NOMO-1 treated with DMSO at 0.1 percent for 48 hours (cell line): Measurements from ENCODE around the gene KRT73.

Experiments used
- DNase-seq: peaks from one replicate; lab custom pipeline; 2025; ENCODE audit not compliant: unreplicated experiment; lab: John Stamatoyannopoulos, UW

Gene KRT73

DNA sequence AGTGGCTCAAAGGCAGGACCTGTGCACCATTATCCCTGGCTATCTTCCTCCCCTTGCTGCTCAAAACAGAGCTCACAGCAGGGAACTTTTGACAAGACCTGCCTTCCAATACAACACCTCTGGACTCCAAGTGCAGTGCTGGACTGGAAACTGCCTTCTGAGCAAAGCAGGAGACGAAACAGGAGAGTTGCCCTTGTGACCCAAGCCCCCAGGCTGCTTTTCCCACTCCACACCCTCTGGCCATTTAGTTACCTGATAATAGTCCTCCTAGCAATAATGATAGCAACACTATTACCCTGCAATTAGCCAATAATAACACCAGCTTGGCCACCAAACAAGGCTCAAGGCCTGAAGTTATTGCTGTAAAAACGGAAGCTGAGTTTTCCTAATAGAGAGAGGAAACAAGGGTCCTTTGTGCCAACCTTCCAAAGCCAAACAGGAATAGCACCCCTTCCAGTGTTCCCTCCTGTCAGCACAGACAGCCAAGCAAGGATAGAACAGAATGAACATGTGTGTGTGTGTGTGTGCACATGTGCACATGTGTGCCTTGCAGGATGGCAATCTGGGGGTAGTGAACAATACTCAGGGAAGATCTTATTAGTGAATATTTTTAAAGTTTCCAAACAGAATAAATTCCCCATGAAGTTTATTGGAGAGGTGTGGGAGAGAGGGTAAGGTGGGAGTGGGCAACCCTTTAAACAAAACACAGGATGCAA lies 9.2 kb upstream of the KRT73 start:
- no peak for DNase-seq

DNA sequence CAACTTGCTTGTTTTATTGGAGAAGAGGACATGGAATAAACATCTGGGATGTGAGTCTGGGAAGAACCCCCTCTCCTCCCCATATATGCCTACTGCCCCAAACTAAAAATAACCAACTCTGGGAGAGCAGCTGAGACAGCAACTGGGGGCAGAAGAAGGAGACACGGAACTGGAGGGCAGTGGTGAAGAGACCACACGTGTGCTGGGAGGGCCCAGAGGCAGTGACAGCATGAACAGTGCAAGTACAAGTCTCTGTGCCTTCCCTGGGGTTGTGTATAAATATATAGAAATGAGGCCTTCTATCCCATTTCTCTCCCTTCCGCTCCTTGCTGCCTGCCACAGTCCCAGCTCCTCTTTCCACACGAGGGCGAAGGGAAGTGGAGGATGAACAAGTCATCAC lies 4.0 kb upstream of the KRT73 start:
- DNase-seq, result no peak

DNA sequence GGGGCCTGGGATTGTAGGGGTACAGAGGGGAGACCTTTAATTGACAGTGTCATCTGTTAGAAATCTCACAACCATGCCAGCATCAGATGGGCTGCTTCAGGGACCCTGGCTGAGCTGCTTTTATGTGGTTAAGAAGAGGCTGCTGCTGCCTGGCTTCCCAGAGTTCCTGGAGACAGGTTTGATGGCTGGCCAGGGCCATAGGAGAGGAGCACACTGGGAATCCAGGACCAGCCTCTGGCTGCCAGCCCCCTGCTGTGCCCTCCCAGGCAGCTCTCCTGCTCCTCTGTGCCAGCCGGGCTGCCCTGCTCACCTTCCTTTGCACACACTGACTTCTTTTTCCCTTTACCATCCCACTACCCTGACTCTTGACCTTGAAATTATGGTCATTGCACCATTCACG lies 507 bp upstream of the KRT73 start:
- DNase-seq, result no peak

DNA sequence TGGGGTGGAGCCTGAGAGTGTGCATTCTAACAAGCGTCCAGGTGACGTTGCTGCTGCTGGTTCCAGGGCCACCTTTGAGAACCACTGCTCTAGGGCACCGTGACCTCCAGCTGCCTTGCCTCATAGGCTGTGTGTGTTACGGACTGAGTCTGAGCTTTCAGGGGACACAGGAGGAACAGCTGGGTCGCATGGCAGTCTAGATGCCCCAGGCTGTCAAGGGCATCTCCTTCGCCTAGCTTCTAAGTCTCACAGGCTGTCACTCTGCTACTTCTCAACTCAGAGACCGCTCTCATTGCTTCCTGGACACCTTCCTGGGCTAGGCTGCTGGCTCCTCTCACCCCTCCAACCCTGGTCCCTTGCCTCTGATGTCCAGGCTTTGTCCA lies 965 bp downstream of the KRT73 start:
- DNase-seq, result no peak

DNA sequence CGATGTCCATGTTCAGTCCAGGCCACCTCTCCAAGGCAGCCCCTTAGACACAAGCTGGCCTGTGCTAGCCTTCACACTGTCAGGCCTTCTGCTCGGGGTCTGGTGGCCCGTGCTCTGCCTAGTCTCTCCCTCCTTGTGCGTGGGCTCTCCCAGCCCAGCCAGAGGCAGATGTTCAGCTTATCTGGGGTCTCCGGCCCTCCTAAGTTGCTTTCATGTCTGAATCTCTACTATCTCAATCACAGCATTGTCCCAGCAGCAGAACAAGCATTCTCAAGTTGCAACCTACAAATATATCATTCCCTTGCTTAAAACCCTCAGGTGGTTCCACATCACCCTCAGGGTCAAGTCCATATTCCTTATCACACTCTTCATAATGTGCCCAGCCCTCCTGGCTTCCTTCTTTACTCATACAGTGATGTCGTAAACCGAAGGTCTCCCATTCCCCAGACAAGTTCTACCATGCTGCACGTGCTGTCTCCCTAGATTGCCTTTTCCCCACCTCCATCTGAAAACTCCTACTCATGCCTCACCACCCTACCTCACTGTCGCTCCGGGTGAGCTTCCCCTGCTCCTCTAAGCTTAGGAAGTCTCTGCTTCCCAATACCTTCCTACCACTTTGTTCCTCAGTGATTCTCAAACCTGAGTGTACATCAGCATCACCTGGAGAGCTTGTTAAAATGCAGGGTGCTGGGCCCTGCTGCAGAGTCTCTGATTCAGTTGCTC lies 1.5 kb downstream of the KRT73 start:
- no peak for DNase-seq

DNA sequence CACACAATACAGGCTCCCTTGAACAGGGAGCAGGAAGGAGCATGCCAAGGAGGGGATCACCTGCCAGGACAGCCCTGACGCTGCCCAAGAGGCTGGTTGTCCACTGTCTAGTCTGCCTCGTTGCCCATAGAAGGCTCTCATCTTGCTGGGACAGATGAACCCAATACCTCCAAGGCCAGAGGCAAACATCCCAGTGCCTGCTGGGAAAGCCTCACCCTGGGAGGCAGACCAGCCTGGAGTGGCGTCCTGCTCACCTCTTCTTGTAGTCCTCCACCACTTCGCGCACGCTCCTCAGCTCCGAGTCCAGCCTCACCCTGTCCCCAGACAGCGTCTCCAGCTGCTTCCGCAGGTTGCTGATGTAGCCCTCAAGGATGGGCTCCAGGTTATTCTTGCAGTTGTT lies 2.4 kb downstream of the KRT73 start:
- DNase-seq, result no peak

DNA sequence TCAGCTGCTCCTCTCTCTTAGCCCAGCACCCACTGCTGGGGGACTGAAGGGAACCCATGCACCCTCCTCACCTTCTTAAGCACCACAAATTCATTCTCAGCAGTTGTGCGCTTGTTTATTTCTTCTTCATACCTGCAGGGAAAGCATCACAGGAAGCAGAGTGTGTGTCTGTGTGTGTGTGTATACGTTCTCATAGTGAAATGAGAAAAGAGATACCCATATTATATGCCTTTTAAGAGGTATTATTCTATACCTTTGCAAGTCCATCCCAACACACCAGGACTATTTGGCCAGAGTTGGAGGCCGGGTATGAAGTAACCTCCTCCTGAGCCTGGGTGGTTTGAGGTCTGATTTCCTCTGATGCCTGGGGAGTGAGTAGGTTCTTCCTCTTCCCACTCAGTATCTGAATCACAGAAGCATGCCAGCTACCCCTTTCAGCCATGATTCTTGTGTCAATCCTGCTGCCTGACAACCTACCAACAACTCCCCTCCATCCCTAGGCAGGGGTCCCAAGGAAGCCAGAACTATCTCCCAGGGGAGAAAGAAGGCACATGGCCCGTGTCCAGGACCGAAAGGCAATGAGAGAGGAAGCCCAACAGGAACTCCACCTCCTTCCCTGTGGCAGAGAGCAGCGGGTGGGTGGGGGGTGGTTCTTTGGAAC lies 3.0 kb downstream of the KRT73 start:
- no peak for DNase-seq

DNA sequence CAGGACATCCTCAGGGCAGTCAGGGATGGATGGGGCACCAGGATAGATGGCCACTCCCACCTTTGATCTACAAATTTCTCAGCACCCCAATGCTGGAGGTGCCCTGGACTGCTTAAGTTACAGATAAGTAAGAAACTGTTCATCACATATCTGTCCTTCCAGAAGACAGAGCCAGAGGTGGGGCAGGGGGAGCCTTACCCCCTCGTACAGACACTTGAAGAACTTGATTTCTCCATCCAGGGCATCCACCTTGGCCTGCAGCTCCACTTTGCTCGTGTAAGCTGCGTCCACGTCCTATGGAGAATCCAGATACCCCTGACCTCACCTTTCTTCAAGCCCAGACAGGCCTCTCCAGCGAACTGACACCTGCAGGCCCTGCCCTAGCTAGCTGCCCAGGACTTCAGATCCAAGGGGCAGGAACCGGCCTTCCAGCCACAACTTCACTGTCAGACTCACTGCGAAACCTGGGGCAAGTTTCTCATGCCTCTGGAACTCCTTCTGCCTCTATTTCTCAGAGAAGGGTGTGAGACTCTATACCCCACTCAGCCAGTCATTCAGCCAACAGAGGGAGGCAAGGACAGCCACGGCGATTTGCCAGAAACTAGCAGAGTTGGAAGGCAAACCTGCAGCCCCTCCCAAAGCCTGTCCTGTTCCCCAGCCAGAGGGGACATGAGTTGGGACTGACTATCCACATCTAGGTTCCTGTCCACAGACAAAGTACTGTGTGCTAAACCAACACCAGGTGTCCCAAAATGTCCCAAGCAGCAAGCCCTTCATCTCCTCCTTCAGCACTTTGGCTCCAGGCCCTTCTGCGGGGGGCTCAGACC lies 3.8 kb downstream of the KRT73 start:
- no peak for DNase-seq

DNA sequence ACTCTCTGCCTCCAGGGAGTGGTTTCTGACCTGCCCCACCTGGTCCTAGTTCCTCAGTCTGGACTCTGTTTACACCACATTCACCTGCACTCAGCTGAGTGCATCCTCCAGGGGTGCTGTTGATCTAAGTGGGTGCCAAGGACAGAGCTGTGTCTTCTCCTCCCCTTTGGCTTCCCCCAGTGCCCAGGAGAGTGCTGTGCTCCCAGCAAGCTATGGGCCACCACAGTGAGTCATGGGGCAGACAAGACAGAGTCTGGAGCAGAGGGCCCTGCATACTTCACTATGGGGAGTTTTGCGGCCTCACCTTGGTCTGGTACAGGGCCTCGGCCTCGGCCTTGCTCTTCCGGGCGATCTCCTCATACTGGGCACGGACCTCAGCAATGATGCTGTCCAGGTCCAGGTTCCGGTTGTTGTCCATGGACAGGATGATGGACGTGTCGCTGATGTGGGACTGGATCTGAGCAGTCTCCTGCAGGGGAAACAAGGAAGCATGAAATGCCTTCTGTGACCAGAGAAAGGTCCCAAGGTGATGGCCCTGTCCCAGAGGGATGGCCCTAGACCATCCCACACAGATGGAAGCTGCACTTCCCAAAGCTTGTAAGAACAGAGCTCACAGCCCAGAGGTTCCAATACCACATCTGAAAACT lies 4.9 kb downstream of the KRT73 start:
- no peak for DNase-seq

DNA sequence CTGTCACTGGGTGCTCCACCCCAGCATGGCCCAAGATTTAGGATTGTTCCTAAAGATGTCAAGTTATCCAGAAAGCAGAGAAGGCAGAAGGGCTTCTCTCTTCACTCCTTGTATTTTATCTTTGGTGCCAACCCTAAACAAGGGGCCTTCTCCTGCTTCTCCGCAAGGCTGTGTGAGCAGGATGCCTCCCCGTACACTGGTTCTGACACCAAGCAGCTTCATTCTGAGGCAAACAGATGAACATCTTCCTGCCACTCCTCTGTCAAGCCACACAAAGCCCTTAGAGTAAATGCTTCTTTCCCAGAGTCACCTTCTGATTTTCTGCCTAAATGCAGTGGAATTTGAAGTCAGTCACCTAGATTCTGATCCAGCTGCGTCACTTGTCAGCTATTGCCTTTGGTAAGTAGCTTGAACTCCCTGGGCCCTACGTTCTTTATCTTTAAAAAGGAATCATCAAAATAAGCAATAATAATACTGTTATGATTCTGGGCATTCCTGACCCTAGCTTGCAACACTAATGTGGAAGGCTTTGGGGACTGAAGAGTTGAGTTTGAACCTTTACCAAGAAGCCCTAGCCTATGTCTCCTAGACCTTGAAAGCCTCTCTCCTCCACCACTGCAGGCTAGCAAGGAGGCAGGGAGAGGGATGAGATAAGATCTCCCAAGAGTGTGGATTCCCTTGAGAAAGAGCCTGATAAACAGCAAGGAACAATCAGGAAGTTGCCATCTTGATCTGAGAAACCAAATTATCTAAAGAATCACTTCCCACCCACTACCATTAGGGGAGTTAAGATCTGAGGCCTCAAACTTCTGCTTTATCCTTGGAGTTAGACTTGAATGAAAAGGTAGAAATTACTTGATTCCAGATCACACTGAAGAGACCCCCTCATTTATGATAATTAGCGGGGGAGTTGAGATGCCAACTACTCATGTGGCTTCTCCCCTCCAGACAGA lies 5.7 kb downstream of the KRT73 start:
- DNase-seq, result no peak

DNA sequence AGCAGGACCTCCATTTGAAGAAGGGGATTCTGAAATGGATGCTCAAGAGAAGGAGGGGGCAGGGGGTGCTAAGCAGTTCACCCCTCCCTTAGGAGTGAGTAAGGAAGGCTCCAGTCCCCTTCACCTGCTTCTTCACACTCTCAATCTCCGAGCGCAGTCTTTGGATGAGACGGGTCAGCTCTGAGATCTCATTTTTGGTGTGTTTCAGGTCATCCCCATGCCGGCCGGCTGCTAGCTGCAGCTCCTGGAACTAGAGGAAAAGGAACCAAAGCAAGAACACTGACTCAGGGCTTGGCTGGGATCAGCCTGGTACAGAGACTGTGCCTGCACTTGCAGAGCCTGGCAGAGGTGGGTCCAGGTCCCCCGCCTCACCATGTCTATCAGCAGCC lies 7.3 kb downstream of the KRT73 start:
- DNase-seq, result no peak

DNA sequence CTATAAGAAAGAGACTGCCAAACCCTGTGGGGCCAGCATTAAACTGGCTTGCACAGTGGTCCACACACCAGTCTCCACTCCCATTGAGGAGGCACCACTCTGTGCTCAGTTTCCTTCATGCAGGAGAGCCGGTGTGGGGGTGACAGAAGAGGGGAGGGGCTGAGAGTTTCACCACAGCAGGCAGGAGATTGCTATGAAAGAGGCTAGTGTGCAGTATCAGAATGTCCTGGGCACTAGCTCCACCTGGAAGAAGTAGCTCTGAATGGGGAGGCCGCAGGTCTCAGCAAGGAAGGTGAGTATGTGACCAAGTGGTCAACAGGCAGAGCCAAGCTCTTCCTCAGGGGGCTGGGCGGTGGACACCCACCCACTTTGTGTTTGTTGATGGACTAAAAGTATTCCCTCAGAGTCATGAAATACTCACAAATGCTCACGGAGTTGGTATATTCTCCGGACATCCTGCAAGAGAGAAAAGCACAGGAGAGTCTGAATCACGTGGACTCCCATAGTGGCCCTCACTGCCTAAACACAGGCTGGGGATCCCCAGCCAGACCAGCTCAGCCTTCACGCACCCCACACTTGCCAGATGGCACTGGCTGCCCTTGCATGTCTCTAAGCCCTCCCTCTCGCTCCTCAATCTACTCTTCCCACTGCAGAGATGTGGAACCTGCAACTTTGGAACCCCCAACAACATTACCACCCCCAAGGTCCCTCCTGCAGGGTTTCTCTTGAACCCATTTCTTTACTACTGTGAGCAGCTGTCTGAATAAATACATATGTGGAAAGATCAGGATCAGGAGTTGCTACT lies 9.3 kb downstream of the KRT73 start:
- no peak for DNase-seq

DNA sequence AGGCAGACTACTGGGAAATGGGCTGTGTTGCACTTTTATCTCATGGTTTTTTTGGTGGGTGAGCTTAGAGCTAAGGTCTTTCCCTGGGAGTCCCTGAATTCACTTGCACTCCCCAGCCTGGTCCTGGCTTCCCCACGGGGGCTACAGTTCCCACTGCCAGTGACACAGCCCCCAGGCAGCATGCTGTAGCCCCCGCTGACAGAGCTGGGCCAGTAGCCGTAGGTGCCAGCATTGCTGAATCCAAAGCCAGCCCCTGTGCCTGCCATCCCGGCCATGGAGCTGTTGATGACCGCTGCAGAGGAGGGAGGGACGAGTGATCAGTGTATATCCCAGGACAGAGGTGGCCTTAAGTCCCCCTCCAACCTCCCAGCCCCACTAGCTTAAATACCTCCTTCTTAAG lies 10.2 kb downstream of the KRT73 start:
- DNase-seq, result no peak

DNA sequence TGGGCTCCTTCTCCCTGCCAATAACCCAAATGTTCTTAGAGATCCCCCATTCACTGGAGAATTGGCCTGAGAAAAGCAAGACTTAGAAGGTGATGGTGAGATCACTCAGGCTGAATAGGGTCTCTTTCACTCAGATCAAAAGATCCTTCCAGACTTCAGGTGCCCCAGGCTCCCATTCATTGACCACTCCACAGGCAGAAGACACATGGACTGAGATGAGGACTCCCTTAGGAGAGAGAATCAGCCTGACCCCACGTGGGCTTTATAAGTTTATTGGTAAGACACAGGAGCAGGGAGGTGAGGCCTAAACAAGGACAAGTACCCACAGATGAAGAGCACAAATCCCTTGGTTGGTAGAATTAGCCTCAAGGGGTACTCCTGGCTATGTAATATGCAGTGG lies 11.0 kb downstream of the KRT73 start:
- no peak for DNase-seq

DNA sequence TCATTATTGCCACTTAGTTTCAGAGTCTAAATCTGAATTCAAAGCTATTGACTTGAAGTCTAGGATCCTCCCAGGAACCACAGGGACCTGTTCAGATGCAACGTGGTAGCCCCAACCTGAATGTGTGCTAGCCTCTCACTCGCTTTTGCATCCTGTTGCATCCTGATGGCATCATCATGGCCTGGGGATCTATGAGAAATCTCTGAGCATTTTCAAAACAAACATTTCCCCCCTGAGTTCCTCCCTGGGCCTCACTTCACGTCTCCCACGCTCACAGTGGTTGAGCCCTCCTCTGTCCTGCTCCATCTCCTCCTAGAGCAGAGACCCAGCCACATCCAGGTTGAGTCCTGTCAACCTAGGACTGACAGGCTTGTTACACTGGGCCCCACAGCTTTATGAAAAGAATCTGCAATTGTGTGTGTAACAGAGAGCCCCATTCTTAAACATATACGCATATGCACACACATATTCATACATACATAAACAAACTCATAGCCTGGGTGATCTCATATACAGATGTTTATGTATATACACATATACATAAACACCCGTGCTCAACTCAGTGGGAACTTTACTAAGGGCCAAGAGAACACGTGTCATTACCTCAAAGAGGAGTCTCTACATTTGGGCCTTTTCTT lies 11.7 kb downstream of the KRT73 start:
- DNase-seq, result no peak

DNA sequence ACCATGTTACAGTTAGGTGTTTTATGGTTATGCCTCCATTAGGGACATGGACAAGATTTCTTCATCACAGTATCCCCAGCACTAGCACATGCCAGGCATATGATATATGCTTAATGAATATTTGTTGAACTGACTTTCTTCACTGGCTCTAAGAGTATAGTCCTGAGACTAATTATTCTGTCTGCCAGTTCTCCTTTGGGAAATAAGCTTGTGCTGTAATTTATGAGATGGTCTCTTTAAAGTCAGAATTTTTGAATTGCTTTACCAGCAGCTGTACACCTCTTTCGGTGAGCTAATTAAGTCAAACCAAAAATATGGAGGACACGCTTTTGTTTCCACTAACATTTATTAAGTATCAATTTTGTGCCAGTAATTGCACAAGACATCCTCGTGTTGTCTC lies 12.3 kb downstream of the KRT73 start:
- no peak for DNase-seq

DNA sequence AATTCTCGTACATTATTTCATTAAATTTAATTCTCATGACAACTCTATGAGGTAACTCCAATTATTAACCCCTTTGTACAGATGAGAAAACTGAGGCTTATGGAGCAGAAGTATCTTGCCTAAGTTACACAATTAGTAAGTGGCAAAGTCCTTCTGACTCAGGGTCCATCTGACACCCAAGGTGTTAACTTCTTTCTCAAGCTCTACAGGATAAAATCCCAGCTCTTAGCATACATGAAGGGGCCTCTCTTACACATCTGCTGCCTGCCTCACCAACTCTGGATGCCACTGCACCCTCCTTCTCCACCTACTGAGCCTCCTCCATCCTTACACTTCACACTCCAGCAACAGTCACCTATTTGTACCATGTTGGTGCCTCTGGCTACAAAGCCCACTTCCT lies 12.8 kb downstream of the KRT73 start:
- DNase-seq, result no peak

DNA sequence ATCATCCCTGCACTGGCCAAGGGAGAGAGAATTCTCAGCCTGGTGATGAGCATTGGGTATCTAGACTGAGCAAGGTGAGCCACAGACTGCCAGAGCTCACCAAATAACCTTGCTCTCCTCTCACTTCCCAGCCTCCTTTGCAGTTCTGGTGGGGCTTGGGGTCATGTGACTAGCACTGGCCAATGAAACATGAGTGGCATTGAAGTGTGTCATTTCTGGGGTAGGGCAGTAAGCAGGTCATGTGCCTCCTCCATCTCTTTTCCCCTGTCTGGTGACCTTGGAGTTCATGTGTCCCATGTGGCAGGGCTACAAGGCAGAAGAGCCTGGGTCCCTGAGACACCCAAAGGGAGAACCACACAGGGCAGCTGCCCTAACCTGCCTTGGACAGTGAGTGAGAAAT lies 13.5 kb downstream of the KRT73 start:
- DNase-seq, result no peak

DNA sequence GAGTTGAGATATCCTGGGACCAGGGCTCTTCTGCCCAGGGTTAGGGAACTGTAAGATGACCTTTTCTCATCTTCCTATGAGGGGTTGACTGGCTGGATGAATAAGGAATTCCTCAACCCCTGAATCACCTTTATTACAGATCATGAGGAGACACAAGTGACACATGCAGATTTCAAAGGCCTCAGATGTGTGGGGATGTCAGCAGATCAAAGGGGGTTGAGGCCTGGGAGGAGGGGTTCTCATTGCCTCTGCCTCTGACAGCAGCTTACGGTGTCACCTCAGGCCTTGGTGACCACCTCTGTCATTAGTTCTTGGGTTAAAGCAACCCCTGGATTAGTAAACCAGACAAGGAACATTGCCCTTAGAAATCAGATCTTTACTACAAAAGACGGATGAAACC lies 15.0 kb downstream of the KRT73 start:
- DNase-seq, result no peak
